MCF 10A (cell line): ENCODE data around the gene ELF1. TPM values are rescaled to one million over a fixed set of nuclear protein-coding genes. Genes with fewer than 3 reads are reported as not detected.
"Not testable (repeated sequence)": the region's sequence is repeated elsewhere in the genome, so short reads cannot be mapped to it uniquely, and the experiment has no call there.

Source experiments
- BruUV-seq: library from RNA; stranded (reverse); fragments of 400-500 nt; replicated peaks from 2 replicates; lab custom pipeline; 2021; lab: Mats Ljungman, UMichigan
- CTCF ChIA-PET: fragments of 300-600 bp; sonication (Branson Sonifier 250); formaldehyde crosslinking; extraction: SDS; loops from one replicate; lab custom pipeline; 2021; ENCODE audit warnings: antibody characterized with exemption, inconsistent platforms; lab: Yijun Ruan, JAX
- POLR2A ChIA-PET: fragments of 300-600, 350-650 bp; sonication (Branson Sonifier 250); formaldehyde crosslinking; extraction: SDS; loops from one replicate; lab custom pipeline; 2020; ENCODE audit warnings: antibody characterized with exemption, inconsistent platforms; lab: Yijun Ruan, JAX
- DNase-seq: peaks from one replicate; pipeline ENCODE4 v3.0.0-alpha.2; 2018; ENCODE audit not compliant: unreplicated experiment
- H3K27ac Mint-ChIP-seq: one replicate; pipeline ENCODE4 v1.8.0; 2022; ENCODE audit warnings: mild to moderate bottlenecking, low read depth, mixed read lengths; ENCODE audit not compliant: unreplicated experiment
- H3K27me3 Mint-ChIP-seq: one replicate; pipeline ENCODE4 v1.8.0; 2022; ENCODE audit warnings: mixed read lengths; ENCODE audit not compliant: insufficient read depth, unreplicated experiment
- H3K36me3 Mint-ChIP-seq: one replicate; pipeline ENCODE4 v1.8.0; 2022; ENCODE audit warnings: mild to moderate bottlenecking, moderate library complexity, mixed read lengths; ENCODE audit not compliant: insufficient read depth, unreplicated experiment
- H3K4me1 Mint-ChIP-seq: one replicate; pipeline ENCODE4 v1.8.0; 2022; ENCODE audit warnings: mixed read lengths; ENCODE audit not compliant: insufficient read depth, unreplicated experiment
- H3K4me3 Mint-ChIP-seq: one replicate; pipeline ENCODE4 v1.8.0; 2022; ENCODE audit warnings: mild to moderate bottlenecking, moderate library complexity, mixed read lengths; ENCODE audit not compliant: unreplicated experiment
- H3K9me3 Mint-ChIP-seq: one replicate; pipeline ENCODE4 v1.8.0; 2022; ENCODE audit warnings: mixed read lengths; ENCODE audit not compliant: unreplicated experiment
- intact Hi-C: fragments of 100-400 bp; cut with micrococcal nuclease; formaldehyde crosslinking; loops from 2 replicates; pipeline ENCODE4 v1.14.1; 2022
- total RNA-seq: library from RNA; stranded (reverse); gene quantifications from 2 replicates; pipeline ENCODE4 v1.2.3, GENCODE V29; 2022
- TF ChIP-seq, protein P1 (sequence below): fragments of 200-600 bp; IDR thresholded peaks from one replicate; pipeline ENCODE4 v1.8.0; 2022; ENCODE audit warnings: antibody characterized with exemption, mild to moderate bottlenecking; ENCODE audit not compliant: unreplicated experiment

The ELF1 gene
- total RNA-seq, 1 experiment from 2014 or later: 73.7 TPM

DNA sequence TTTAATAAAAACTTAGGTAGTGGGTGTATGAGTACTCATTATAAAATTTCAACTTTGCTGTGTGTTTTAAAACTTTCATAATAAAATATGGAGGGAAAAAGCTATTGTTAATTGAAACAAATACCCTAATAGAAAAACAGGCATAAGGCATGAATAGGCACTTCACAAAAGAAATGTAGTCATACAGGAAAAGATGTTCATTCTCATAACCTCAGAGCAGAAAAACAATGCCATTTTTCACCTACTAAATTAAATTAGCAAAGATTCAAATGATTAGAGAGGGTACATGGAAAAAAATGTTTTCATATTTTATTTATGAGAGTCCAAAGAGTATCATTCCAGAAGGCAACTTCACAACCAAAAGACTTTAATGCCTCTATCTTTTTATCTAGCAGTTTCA, 20.6 kb upstream of the ELF1 start:
- ChIA-PET CTCF (interaction anchor here (0.6 kb wide), 1 partner anchor 1002 kb away, joined by 3 read pairs; no protein-coding TSS in a partner anchor), POLR2A (interaction anchor here (0.8 kb wide), 1 partner anchor 20 kb away, joined by 3 read pairs; the partner anchor contains the start of gene ELF1)
- Mint-ChIP-seq H3K4me3 (no peak overlapping the region), H3K36me3 (peaks cover 4% of the 10 kb centered on the region), H3K4me1 (peaks cover 10% of the 10 kb centered on the region), H3K27me3 (no peaks in the 10 kb centered on the region), H3K9me3 (no peaks in the 10 kb centered on the region), H3K27ac (no peak overlapping the region)
- BruUV-seq: no TSS peak
- TF ChIP-seq, protein P1, sequence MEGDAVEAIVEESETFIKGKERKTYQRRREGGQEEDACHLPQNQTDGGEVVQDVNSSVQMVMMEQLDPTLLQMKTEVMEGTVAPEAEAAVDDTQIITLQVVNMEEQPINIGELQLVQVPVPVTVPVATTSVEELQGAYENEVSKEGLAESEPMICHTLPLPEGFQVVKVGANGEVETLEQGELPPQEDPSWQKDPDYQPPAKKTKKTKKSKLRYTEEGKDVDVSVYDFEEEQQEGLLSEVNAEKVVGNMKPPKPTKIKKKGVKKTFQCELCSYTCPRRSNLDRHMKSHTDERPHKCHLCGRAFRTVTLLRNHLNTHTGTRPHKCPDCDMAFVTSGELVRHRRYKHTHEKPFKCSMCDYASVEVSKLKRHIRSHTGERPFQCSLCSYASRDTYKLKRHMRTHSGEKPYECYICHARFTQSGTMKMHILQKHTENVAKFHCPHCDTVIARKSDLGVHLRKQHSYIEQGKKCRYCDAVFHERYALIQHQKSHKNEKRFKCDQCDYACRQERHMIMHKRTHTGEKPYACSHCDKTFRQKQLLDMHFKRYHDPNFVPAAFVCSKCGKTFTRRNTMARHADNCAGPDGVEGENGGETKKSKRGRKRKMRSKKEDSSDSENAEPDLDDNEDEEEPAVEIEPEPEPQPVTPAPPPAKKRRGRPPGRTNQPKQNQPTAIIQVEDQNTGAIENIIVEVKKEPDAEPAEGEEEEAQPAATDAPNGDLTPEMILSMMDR: no peak
- no peak for DNase-seq
- intact Hi-C loops: no loop called here

DNA sequence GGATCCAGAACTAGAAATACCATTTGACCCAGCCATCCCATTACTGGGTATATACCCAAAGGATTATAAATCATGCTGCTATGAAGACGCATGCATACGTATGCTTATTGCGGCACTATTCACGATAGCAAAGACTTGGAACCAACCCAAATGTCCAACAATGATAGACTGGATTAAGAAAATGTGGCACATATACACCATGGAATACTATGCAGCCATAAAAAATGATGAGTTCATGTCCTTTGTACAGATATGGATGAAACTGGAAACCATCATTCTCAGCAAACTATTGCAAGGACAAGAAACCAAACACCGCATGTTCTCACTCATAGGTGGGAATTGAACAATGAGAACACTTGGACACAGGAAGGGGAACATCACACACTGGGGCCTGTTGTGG, 17.4 kb upstream of the ELF1 start:
- CTCF ChIA-PET, DNase-seq, H3K4me3 Mint-ChIP-seq, H3K27ac Mint-ChIP-seq, POLR2A ChIA-PET, H3K27me3 Mint-ChIP-seq, intact Hi-C loops, BruUV-seq, H3K36me3 Mint-ChIP-seq, H3K9me3 Mint-ChIP-seq: not testable (repeated sequence)
- peaks cover 11% of the 10 kb centered on the region for H3K4me1 Mint-ChIP-seq

DNA sequence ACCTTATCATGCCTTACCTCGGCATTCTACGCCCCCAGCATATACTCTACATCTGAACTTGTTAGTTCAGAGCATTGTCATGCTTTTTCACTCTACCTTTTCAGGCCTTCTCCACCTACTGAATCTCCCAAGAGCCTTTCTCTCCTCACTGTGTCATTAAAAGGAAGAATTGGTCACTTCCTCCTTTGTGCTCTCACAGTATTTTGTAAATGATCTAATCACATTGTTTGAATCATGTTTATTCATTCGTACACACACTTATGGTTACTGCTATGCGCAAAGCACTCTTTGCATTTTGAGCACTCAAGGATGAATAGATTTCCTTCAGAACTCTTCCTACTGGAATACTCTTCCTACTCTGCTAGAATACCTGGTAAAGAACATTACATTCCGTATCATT, 15.8 kb upstream of the ELF1 start:
- Mint-ChIP-seq H3K4me1 (peaks cover 5% of the 10 kb centered on the region), H3K27ac (no peak overlapping the region), H3K9me3 (no peaks in the 10 kb centered on the region), H3K27me3 (no peaks in the 10 kb centered on the region), H3K36me3 (peaks cover 6% of the 10 kb centered on the region), H3K4me3 (no peak overlapping the region)
- POLR2A ChIA-PET: no interaction called here
- intact Hi-C loops: no loop called here
- DNase-seq: no peak
- BruUV-seq: no TSS peak
- TF ChIP-seq, protein P1: no peak
- CTCF ChIA-PET: no interaction called here

DNA sequence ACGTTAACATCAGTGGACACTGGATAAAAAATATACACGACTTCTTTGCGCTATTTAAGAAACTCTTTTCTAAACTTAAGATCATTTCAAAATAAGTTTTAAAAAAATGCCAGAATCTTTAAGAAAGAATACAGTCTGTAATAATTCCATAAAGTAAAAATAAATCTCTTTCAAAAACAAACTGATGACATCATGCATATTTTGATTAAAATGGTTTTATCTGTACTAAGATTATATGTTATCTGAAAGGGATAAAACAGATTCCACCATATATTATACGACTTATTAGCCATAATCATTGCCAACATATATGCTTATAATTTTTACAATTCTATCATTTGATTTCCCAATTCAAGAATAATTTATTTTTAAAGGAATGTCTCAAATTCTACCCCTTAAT, 15.3 kb upstream of the ELF1 start:
- BruUV-seq: no TSS peak
- no peaks in the 10 kb centered on the region for H3K27me3 Mint-ChIP-seq
- intact Hi-C loops: no loop called here
- POLR2A ChIA-PET: interaction anchor here (0.6 kb wide), 1 partner anchor 19 kb away, joined by 3 read pairs; no protein-coding TSS in a partner anchor
- CTCF ChIA-PET: no interaction called here
- TF ChIP-seq, protein P1: no peak
- no peak overlapping the region for H3K4me3 Mint-ChIP-seq
- no peak for DNase-seq
- peaks cover 5% of the 10 kb centered on the region for H3K4me1 Mint-ChIP-seq
- H3K9me3 Mint-ChIP-seq: no peaks in the 10 kb centered on the region
- H3K36me3 Mint-ChIP-seq: peaks cover 9% of the 10 kb centered on the region
- H3K27ac Mint-ChIP-seq: no peak overlapping the region
